OCI-M2 (cell line): ENCODE results near the gene CCDC3.
"Not testable (repeated sequence)": the region's sequence is repeated elsewhere in the genome, so short reads cannot be mapped to it uniquely, and the experiment has no call there.

Experiments
- DNase-seq: peaks from one replicate; lab custom pipeline; 2025; ENCODE audit not compliant: unreplicated experiment; lab: John Stamatoyannopoulos, UW

Gene CCDC3

DNA sequence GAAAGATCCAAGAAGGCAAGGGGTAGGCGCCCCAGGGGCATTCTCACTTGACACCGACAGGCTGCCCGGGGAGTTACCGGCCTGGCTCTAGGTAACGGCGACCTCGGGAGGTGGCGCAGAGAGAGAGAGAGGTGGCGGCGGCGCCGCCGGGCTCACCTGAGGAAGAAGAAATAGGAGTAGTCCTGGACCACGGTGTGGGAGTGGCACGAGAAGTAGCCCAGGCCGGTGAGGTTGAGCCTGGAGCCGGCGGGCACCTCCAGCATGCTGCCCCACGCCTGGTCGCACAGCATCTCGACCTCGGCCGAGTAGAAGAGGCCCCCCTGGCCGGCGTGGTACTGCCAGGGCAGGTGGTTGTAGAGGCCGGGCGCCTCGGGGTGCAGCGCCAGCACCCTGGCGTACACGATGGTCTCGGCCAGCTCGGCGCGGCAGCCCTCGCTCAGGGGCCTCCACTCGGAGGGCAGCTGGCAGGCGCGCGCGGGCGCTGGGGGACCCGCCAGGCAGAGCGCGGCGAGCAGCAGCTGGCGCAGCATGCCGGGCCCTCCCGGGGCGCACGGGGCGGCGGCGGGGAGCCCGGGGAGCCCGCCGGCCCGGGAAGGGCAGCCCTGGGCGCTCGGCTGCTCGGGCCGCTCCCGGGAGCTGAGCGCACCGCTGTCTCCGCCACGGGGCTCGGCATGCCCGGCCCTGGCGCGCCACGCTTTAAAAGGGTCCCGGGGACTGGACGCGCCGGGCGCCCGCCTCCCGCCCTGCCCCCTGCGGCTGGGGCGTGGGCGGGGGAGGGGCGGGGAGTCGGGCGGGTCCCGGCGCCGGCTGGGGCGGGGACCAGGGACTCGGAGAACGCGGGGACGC is at the start of gene CCDC3:
Gene CCDC3 (minus strand): TSS at position 673 of the 846 bp plus-strand sequence. CDS start 143 bp downstream, at position 530.
- no peak for DNase-seq

GRCh38 chr10:13051126-13051694 is 49.7 kb upstream of the CCDC3 start:
- no peak for DNase-seq

- DNase-seq = no peak
Observed at GRCh38 chr10:13049774-13050420, 48.4 kb upstream of the CCDC3 start.

DNA sequence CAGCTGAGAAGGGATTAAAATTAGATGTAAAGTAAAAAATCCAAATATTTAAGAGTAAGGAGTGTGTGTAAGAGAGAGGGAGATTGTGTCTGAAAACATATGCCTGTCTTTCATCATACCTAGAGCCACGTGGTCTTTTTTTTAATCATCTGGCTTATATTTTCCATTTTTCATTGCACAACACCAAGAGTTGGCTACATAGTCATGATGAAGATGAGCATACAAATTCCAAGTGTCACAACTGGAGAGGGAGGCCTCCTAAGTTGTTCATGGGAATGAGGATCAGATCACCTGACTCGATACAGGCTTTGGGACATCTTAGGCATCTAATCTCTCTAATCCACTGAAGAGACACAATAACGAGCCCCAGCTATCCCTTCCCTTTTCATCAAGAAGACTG is 47.2 kb upstream of the CCDC3 start:
- DNase-seq = no peak

DNA sequence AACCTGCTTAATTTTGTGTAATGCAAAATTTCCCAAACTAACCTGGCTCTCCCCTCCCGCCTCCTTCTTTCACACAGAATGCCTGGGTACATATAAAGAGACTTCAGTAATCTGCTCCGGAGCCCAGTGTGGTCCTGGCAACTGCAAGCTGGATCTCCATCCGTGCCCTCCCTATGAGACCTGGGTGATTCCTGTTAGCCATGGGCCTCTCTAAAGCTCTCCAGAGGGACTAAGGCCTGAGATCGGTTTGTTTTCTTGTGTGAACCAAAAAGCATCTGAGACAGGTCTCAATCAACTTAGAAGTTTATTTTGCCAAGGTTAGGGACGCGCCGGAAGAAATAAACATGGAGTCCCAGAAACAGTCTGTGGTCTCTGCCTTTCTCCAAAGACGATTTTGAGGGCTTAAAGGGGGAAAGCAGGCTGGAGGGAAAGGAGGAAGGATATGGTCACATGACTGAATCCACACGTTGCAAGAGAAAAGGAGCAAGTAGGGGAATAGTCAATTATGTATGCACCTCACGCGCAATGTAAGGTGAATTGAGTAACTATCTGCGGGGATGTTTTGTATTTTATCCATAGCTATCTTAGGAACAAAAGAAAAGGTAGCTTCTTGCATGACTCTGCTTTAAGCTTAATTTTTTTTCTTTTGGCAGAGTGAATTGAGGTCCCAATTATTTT is 46.2 kb upstream of the CCDC3 start:
- DNase-seq = no peak

DNA sequence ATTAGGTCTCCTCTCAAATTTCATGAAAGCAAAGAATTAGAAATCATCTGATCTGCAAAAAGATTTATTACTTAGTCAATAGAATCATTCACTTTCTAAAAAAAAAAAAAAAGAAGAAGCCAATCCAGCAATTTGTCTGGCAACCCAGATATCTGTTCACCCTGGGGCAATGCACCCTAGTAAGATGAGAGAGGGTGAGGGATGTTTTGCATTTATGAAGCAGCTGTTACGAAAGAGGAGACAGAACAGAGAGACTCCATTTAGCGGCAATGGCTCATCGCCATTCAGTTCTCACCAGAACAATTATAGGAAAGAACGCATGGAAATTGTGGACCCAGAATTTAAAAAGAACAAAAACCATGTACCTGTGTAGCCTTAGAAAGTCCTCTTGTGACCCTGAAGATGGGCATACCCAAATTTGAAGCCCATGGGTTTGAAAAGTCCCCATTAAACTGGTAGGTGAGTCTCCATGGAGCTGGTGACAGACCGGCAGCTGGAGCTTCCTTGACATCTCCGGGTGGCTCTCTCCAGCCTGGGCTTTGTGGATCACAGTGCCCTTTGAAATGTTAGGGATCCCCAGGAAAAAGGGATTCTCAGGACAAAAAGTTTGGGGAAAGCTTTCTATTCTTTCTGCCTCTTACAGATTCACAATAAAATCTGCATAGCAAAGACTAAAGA is 45.5 kb upstream of the CCDC3 start:
- DNase-seq = no peak

DNA sequence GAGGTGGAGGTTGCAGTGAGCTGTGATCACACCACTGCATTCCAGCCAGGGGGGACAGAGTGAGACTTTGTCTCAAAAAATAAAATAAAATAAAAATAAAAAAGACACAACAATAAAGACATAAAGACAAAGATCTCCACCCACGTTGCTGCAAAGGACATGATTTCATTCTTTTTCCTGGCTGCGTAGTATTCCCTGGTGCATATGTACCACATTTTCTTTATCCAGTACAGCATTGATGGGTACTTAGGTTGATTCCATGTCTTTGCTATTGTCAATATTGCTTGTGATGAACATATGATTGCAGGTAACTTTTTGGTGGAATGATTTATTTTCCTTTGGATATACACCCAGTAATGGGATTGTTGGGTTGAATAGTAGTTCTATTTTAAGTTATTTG is 42.0 kb upstream of the CCDC3 start:
- DNase-seq = no peak

GRCh38 chr10:13039761-13040160 is 38.2 kb upstream of the CCDC3 start:
- DNase-seq = no peak

DNA sequence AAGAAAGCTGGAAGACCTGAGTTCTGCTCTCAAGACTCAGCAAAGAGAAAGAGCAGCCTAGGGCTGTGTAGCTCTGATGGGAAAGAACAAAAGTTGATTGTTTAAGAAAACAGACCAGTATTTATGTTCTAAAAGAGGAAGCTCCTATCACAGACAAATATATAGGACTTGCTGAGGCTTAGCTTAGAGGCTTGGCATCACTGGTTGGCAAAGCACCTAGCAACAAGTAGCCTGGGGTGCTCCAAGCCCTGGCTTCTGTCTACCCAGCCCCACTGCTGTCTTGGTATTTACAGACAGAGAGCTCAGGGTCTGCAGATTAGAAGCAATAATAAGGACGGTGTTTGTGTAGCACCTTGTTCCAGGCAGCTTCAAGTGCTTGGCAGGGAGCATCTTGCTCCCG is 36.9 kb upstream of the CCDC3 start:
- DNase-seq = no peak

- no peak for DNase-seq
Observed at GRCh38 chr10:13037832-13038231, 36.3 kb upstream of the CCDC3 start.

DNA sequence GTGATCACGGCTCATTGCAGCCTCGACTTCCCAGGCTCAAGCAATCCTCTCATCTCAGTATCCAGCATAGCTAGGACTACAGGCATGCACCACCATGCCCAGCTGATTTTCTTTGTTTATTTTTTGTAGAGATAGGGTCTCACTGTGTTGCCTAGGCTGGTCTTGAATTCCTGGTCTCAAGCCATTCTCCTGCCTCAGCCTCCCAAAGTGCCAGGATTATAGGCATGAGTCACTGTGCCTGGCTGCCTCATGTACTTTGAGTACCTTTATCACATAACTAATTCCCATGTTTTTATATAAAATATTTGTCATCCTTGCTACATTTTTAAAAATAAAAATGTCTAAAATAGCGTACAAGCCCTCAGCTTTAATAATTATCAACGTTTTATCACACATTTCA is 35.3 kb upstream of the CCDC3 start:
- no peak for DNase-seq

- DNase-seq = not testable (repeated sequence)
Observed at GRCh38 chr10:13035731-13036130, 34.2 kb upstream of the CCDC3 start.

GRCh38 chr10:13026873-13027272 is 25.4 kb upstream of the CCDC3 start:
- no peak for DNase-seq

GRCh38 chr10:13023754-13024153 is 22.2 kb upstream of the CCDC3 start:
- no peak for DNase-seq

- DNase-seq = no peak
Observed at GRCh38 chr10:13019280-13019679, 17.8 kb upstream of the CCDC3 start.

DNA sequence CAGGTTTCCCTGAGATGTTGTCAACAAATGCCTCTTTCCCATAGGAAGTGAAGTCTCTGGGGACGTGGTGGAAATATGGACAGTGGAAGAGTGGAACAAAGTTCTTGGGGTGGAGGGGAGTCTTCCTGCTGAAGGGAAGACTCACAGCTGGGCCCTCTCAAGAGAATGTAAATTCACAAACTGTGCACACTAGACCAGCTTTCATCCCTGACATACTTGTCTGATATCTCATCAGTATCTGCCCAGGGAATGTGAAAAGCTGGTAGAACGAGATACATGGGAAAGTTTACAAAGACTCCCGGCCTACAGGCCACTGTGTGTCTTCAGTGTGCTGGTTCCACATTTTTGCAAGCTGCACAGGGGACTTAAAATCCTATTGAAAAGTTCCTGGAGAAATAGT is 16.7 kb upstream of the CCDC3 start:
- DNase-seq = no peak

DNA sequence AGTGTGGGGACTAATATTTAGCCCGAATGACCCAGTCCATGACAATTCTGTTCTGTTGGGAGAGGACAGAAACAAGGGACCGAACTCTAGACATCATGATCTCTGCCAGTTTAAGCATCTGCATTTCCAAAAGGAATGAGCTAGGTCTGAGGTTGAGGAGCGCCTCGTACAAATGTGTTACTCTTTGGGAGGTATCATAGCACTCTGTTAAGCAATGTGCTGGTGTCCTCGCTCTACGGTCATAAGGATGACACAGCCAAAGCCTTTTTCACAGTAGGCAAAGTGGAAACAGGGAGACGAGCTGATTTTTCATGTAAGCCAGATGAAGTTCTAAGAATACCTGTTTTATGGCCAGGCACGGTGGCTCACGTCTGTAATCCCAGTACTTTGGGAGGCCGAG is 15.4 kb upstream of the CCDC3 start:
- DNase-seq = no peak

- no peak for DNase-seq
Observed at GRCh38 chr10:13016426-13016825, 14.9 kb upstream of the CCDC3 start.

DNA sequence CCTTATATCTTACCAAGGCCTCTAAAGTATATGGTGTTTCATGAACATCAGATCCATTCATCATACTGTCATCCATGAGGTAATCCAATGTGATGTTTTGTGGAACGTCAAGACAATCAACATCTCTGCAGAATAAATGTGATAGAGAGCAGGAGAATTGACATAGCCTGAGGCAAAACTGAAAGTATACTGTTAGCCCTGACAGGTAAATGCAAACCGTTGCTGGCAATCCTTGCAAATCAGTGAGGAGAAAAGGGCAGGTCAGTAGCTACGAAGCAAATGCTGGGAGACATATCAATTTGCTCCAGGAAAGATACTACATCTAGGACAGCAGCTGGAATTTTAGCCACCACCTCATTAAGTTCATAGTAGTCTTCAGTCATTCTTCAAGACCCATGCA is 4.5 kb upstream of the CCDC3 start:
- no peak for DNase-seq

GRCh38 chr10:13003759-13004158 is 2.2 kb upstream of the CCDC3 start:
- DNase-seq = no peak

- DNase-seq = no peak
Observed at GRCh38 chr10:13003004-13003403, 1.5 kb upstream of the CCDC3 start.
